Breast epithelium (tissue), 4 donors: ENCODE data around the gene LRRC17. TPM values are rescaled to one million over a fixed set of nuclear protein-coding genes. Genes with fewer than 3 reads are reported as not detected.
"Not testable (repeated sequence)": the region's sequence is repeated elsewhere in the genome, so short reads cannot be mapped to it uniquely, and the experiment has no call there.

Experiments
- DNase-seq, 2 donors: peaks; one replicate each; pipeline ENCODE4 v3.0.0-alpha.2; 2019; ENCODE audit warnings: low spot score in 2 of 2
- H3K27ac ChIP-seq, 2 donors: fragments of 200-600 bp; sonication (generic) in 1 of 2; one replicate each; pipeline ENCODE4 v1.5.1; 2016 to 2019; ENCODE audit warnings: mild to moderate bottlenecking in 1 of 2
- H3K27me3 ChIP-seq, 2 donors: fragments of 200-600 bp; sonication (generic) in 1 of 2; one replicate each; pipeline versions ENCODE4 v1.5.1 to v1.6.0; 2017 to 2019; ENCODE audit warnings: control low read depth in 1 of 2, mild to moderate bottlenecking in 1 of 2
- H3K36me3 ChIP-seq: fragments of 200-600 bp; one replicate; pipeline ENCODE4 v1.5.1; 2019
- H3K4me1 ChIP-seq, 2 donors: fragments of 200-600 bp; sonication (generic); one replicate each; pipeline ENCODE4 v1.5.1; 2016 to 2019; ENCODE audit warnings: control low read depth in 1 of 2
- H3K4me3 ChIP-seq, 3 donors: fragments of 200-600 bp; sonication (generic); 1 replicate in 2 of 3; 2 replicates in 1 of 3; pipeline ENCODE4 v1.5.1; 2016 to 2019; ENCODE audit warnings: mild to moderate bottlenecking in 3 of 3, moderate library complexity in 2 of 3
- H3K9me3 ChIP-seq, 2 donors: fragments of 200-600 bp; sonication (generic) in 1 of 2; one replicate each; pipeline ENCODE4 v1.5.1; 2016 to 2019; ENCODE audit warnings: control low read depth in 1 of 2
- POLR2A ChIP-seq: fragments of 450-650 bp; IDR thresholded peaks from one replicate; pipeline ENCODE4 v1.6.1; 2016; ENCODE audit warnings: antibody characterized with exemption, mild to moderate bottlenecking, moderate library complexity
- POLR2AphosphoS5 ChIP-seq, 3 donors: sonication (generic); formaldehyde crosslinking; IDR thresholded peaks; one replicate each; pipeline ENCODE4 v1.6.1; 2017; ENCODE audit warnings: antibody characterized with exemption in 3 of 3
- intact Hi-C: fragments of 100-400 bp; cut with DNase I; formaldehyde crosslinking; loops from one replicate; pipeline ENCODE4 v1.15.1; 2023; ENCODE audit warnings: low total_unique reads
- total RNA-seq, 3 donors: library from RNA; depleted of rRNA; stranded (reverse); fragments of >200 nt; gene quantifications; one replicate each; pipeline ENCODE4 v1.1.0, GENCODE V29; 2016
- TF ChIP-seq, protein P1 (sequence below), 3 donors: fragments of 450-650 bp; IDR thresholded peaks; one replicate each; pipeline ENCODE4 v1.5.1; 2016 to 2017; ENCODE audit warnings: antibody characterized with exemption in 3 of 3, mild to moderate bottlenecking in 3 of 3, moderate library complexity in 3 of 3

LRRC17 gene
- total RNA-seq, 3 donors from 2014 or later = 1.4 to 19.3 (median 8.2) TPM

DNA sequence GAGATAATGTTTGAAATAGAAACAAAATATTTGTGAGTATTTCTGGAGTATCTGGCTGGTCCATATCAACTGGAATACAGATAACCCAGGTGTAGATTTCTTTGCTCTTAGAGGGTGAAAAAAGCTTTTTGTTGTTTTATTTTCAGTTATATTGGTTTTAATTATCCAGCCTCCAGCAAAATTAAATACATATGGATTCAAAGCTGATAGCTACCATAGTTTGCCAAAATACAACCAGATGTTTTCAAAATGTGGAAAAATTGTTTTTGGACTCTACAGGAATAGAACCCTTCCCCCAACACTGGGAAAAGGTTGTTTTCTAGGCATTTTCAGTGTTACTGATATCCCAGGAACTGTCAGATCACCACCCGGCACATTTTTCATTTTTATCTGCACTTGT is 30.1 kb downstream of the LRRC17 start:
- Histone ChIP-seq H3K9me3 (no peaks in the 10 kb centered on the region), H3K27ac (peak overlapping the region; percentile 29 to 38), H3K36me3 (no peaks in the 10 kb centered on the region), H3K4me1 (no peaks in the 10 kb centered on the region), H3K27me3 (no peaks in the 10 kb centered on the region), H3K4me3 (no peak overlapping the region)
- intact Hi-C loops = no loop called here
- TF ChIP-seq POLR2A = no peak
- TF ChIP-seq POLR2AphosphoS5 (IDR thresholded peaks at IDR 0.05) = no peak
- TF ChIP-seq, protein P1, sequence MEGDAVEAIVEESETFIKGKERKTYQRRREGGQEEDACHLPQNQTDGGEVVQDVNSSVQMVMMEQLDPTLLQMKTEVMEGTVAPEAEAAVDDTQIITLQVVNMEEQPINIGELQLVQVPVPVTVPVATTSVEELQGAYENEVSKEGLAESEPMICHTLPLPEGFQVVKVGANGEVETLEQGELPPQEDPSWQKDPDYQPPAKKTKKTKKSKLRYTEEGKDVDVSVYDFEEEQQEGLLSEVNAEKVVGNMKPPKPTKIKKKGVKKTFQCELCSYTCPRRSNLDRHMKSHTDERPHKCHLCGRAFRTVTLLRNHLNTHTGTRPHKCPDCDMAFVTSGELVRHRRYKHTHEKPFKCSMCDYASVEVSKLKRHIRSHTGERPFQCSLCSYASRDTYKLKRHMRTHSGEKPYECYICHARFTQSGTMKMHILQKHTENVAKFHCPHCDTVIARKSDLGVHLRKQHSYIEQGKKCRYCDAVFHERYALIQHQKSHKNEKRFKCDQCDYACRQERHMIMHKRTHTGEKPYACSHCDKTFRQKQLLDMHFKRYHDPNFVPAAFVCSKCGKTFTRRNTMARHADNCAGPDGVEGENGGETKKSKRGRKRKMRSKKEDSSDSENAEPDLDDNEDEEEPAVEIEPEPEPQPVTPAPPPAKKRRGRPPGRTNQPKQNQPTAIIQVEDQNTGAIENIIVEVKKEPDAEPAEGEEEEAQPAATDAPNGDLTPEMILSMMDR (IDR thresholded peaks at IDR 0.05) = no peak
- no peak for DNase-seq

DNA sequence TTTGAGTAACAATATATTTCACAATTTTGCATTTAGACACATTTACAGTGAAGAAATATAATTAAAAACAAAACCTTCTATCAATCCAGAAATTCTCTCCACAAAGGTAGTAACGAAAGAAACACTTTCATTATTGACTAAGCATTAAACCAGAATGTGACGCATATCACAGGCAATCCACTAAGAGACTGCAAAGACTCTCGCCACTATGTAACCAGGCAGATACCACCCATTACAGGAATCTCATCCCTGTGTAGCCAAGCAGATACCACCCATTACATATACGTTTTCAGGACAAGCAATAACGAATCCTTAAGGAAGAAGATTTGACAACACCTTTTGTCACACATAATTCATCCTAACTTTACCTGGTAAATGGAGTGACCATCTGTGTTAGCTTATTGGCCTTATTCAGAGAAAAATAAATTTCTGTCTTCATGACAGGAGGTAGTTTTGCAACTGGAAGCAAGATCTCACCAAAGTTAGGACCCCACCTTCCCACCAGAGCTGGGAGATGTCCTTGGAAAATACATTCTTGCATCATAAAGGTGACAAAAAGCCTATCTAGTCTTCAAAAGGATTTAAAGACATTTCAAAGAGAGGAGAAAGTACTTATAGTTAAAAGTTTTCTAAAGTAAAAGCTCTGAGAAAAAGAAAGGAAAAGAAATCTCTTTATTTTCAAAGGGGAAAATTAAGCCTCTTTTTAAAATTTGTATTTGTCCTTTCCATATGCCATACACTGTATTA is 30.8 kb downstream of the LRRC17 start:
- no peak for DNase-seq
- no peaks in the 10 kb centered on the region for H3K27me3 ChIP-seq
- TF ChIP-seq, protein P1 (IDR thresholded peaks at IDR 0.05) = no peak
- TF ChIP-seq POLR2AphosphoS5 (IDR thresholded peaks at IDR 0.05) (no peak), POLR2A (no peak)
- peak overlapping the region in 1 of 2 donors; percentile 4 for H3K27ac ChIP-seq
- H3K4me1 ChIP-seq = no peaks in the 10 kb centered on the region
- intact Hi-C loops = no loop called here
- no peaks in the 10 kb centered on the region for H3K36me3 ChIP-seq
- no peaks in the 10 kb centered on the region for H3K9me3 ChIP-seq
- H3K4me3 ChIP-seq = no peak overlapping the region

DNA sequence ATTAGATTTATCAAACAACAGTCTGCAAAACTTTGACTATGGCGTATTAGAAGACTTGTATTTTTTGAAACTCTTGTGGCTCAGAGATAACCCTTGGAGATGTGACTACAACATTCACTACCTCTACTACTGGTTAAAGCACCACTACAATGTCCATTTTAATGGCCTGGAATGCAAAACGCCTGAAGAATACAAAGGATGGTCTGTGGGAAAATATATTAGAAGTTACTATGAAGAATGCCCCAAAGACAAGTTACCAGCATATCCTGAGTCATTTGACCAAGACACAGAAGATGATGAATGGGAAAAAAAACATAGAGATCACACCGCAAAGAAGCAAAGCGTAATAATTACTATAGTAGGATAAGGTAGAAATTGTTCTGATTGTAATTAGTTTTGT is 31.4 kb downstream of the LRRC17 start:
- no peaks in the 10 kb centered on the region for H3K9me3 ChIP-seq
- no peak for DNase-seq
- no peak overlapping the region for H3K4me3 ChIP-seq
- no peaks in the 10 kb centered on the region for H3K27me3 ChIP-seq
- H3K36me3 ChIP-seq = no peaks in the 10 kb centered on the region
- H3K27ac ChIP-seq = no peak overlapping the region
- TF ChIP-seq, protein P1 (IDR thresholded peaks at IDR 0.05) = no peak
- TF ChIP-seq POLR2AphosphoS5 (IDR thresholded peaks at IDR 0.05) (no peak), POLR2A (no peak)
- intact Hi-C loops = no loop called here
- no peaks in the 10 kb centered on the region for H3K4me1 ChIP-seq

DNA sequence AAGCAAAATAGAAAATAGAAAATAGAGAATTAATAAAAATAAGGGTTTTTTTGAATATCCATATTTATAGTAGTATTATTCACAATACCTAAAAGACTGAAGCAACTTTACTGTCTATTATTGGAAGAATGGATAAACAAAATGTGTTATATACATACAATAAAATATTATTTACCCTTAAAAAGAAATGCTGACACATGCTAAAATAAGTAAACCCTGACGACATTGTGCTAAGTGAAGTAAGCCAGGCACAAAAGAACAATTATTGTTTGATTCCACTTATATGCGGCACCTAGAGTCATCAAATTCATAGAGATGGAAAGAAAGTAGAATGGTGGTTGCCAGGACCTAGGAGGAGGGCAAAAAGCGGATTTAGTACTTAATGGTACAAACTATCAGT is 39.0 kb downstream of the LRRC17 start:
- TF ChIP-seq POLR2AphosphoS5 (IDR thresholded peaks at IDR 0.05) (no peak), POLR2A (no peak)
- TF ChIP-seq, protein P1 (IDR thresholded peaks at IDR 0.05) = no peak
- Histone ChIP-seq H3K27ac (no peak overlapping the region), H3K27me3 (no peaks in the 10 kb centered on the region), H3K4me1 (no peaks in the 10 kb centered on the region), H3K36me3 (no peaks in the 10 kb centered on the region), H3K9me3 (peaks cover 0 to 25% of the 10 kb centered on the region in 2 donors), H3K4me3 (no peak overlapping the region)
- intact Hi-C loops = no loop called here
- no peak for DNase-seq

DNA sequence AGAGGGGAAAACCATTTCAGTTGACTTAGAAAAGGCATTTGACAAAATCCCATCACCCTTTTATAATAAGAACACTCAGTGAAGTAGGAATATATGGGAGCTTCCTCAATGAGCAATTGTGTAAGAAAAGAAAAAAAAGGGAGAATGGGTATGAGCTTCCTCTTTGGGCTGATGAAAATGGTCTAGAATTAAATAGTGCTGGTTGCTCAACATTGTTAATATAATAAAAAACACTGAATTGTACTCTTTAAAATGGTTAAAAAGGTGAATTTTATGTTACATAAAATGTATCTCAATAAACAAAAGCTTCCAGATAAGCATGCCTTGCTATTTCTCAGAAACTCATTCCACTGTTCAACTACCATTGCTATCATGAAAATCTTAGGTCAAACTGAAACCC is 40.6 kb downstream of the LRRC17 start:
- no peak for DNase-seq
- TF ChIP-seq, protein P1 (IDR thresholded peaks at IDR 0.05) = no peak
- TF ChIP-seq POLR2AphosphoS5 (IDR thresholded peaks at IDR 0.05) (no peak), POLR2A (no peak)
- Histone ChIP-seq H3K27me3 (no peaks in the 10 kb centered on the region), H3K4me3 (no peak overlapping the region), H3K4me1 (no peaks in the 10 kb centered on the region), H3K9me3 (peaks cover 0 to 30% of the 10 kb centered on the region in 2 donors), H3K36me3 (no peaks in the 10 kb centered on the region), H3K27ac (no peak overlapping the region)
- intact Hi-C loops = no loop called here

DNA sequence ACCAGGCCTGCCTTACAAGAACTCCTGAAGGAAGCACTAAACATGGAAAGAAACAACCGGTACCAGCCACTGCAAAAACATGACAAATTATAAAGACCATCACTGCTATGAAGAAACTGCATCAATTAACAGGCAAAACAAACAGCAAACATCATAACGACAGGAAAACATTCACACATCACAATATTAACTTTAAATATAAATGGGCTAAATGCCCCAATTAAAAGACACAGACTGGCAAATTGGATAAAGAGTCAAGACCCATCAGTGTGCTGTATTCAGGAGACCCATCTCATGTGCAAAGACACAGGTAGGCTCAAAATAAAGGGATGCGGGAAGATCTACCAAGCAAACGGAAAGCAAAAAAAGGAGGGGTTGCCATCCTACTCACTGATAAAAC is 41.6 kb downstream of the LRRC17 start:
- H3K27me3 ChIP-seq, H3K36me3 ChIP-seq, H3K4me1 ChIP-seq, H3K27ac ChIP-seq, intact Hi-C loops, DNase-seq, H3K4me3 ChIP-seq: not testable (repeated sequence)
- peaks cover 0 to 30% of the 10 kb centered on the region in 2 donors for H3K9me3 ChIP-seq

DNA sequence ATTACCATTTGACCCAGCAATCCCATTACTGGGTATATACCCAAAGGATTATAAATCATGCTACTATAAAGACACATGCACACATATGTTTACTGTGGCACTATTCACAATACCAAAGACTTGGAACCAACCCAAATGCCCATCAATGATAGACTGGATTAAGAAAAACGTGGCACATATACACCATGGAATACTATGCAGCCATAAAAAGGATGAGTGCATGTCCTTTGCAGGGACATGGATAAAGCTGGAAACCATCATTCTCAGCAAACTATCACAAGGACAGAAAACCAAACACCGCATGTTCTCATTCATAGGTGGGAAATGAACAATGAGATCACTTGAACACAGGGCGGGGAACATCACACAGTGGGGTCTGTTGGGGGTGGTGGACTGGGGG is 45.2 kb downstream of the LRRC17 start:
- DNase-seq, H3K36me3 ChIP-seq, H3K27me3 ChIP-seq, H3K4me1 ChIP-seq, H3K4me3 ChIP-seq, H3K27ac ChIP-seq, intact Hi-C loops: not testable (repeated sequence)
- H3K9me3 ChIP-seq = peaks cover 0 to 30% of the 10 kb centered on the region in 2 donors

DNA sequence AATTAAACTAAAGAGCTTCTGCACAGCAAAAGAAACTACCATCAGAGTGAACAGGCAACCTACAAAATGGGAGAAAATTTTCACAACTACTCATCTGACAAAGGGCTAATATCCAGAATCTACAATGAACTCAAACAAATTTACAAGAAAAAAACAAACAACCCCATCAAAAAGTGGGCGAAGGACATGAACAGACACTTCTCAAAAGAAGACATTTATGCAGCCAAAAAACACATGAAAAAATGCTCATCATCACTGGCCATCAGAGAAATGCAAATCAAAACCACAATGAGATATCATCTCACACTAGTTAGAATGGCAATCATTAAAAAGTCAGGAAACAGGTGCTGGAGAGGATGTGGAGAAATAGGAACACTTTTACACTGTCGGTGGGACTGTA is 49.2 kb downstream of the LRRC17 start:
- intact Hi-C loops, H3K27me3 ChIP-seq, H3K4me1 ChIP-seq: not testable (repeated sequence)

More for the DNA sequence above, 49.2 kb downstream of the LRRC17 start:
- not testable (repeated sequence) for H3K9me3 ChIP-seq, DNase-seq, H3K27ac ChIP-seq, H3K36me3 ChIP-seq, H3K4me3 ChIP-seq
